K562 (cell line): ENCODE data around the gene MID2.

Source experiments
- ARNT ChIP-seq, 2 experiments: fragments of 450-650 bp; IDR thresholded peaks; 2 replicates each; pipeline ENCODE4 v1.6.1; 2016; ENCODE audit warnings: mild to moderate bottlenecking in 1 of 2
- CBFA2T2 ChIP-seq: fragments of 450-650 bp; conservative IDR thresholded peaks from 2 replicates; pipeline ENCODE4 v1.6.1; 2017; ENCODE audit warnings: mild to moderate bottlenecking
- CTCF ChIP-seq, 3 experiments: IDR thresholded peaks in 2 of 3; conservative IDR thresholded peaks in 1 of 3; 2 replicates each; pipeline ENCODE4 v1.5.1; 2011 to 2012; ENCODE audit warnings: low read length in 3 of 3, mild to moderate bottlenecking in 3 of 3, control low read depth in 2 of 3, improper control_type of control experiment in 1 of 3, inconsistent platforms in 1 of 3, low read depth in 1 of 3, mixed read lengths in 1 of 3, moderate library complexity in 1 of 3; ENCODE audit not compliant: insufficient read depth in 2 of 3
- E2F6 ChIP-seq, 2 experiments: IDR thresholded peaks; 2 replicates each; pipeline ENCODE4 v1.6.1; 2011; ENCODE audit warnings: borderline replicate concordance in 1 of 2, control low read depth in 1 of 2, low read depth in 1 of 2, low read length in 1 of 2, mild to moderate bottlenecking in 1 of 2, mixed read lengths in 1 of 2, moderate library complexity in 1 of 2; ENCODE audit not compliant: insufficient read depth in 1 of 2, insufficient read length in 1 of 2, poor library complexity in 1 of 2, severe bottlenecking in 1 of 2; ENCODE audit errors: extremely low read depth in 1 of 2
- MAX ChIP-seq: sonication (generic); formaldehyde crosslinking; IDR thresholded peaks from 2 replicates; pipeline ENCODE4 v1.9.0; 2022; ENCODE audit warnings: mild to moderate bottlenecking, missing genetic modification reagents
- NCOA4 ChIP-seq: fragments of 450-650 bp; IDR thresholded peaks from 2 replicates; pipeline ENCODE4 v1.6.1; 2018; ENCODE audit warnings: mild to moderate bottlenecking; ENCODE audit not compliant: partially characterized antibody
- NFATC3 ChIP-seq: fragments of 450-650 bp; IDR thresholded peaks from 2 replicates; pipeline ENCODE4 v1.6.1; 2017; ENCODE audit warnings: mild to moderate bottlenecking
- PKNOX1 ChIP-seq: fragments of 450-650 bp; IDR thresholded peaks from 2 replicates; pipeline ENCODE4 v1.6.1; 2016
- RNF219 ChIP-seq: fragments of 250-450 bp; sonication (Bioruptor Pico); IDR thresholded peaks from 2 replicates; pipeline ENCODE4 v1.5.0; 2022; ENCODE audit warnings: mild to moderate bottlenecking
- SMAD3 ChIP-seq: fragments of 450-650 bp; formaldehyde crosslinking; conservative IDR thresholded peaks from 2 replicates; pipeline ENCODE4 v1.4.0; 2020; ENCODE audit warnings: mild to moderate bottlenecking
- SNRNP70 ChIP-seq: fragments of 200-400 bp; formaldehyde crosslinking; optimal IDR thresholded peaks from 2 replicates; pipeline ENCODE3; 2017; ENCODE audit warnings: low read depth, low read length
- U2AF1 ChIP-seq: fragments of 200-400 bp; formaldehyde crosslinking; optimal IDR thresholded peaks from 2 replicates; pipeline ENCODE3; 2017; ENCODE audit warnings: mild to moderate bottlenecking, low read depth, low read length, moderate library complexity
- YY1 ChIP-seq, 3 experiments: IDR thresholded peaks; 2 replicates each; pipeline ENCODE4 v1.6.1; 2011; ENCODE audit warnings: low read length in 2 of 3, mild to moderate bottlenecking in 2 of 3, moderate library complexity in 2 of 3, borderline replicate concordance in 1 of 3, control low read depth in 1 of 3, low read depth in 1 of 3; ENCODE audit not compliant: insufficient read depth in 3 of 3, insufficient replicate concordance in 2 of 3, control insufficient read depth in 1 of 3, insufficient read length in 1 of 3; ENCODE audit errors: extremely low read depth in 1 of 3
- ZBTB34 ChIP-seq: fragments of 250-450 bp; sonication (Bioruptor Pico); IDR thresholded peaks from 2 replicates; pipeline ENCODE4 v1.8.0; 2021; ENCODE audit warnings: mild to moderate bottlenecking, moderate library complexity

- no peak for TF ChIP-seq RNF219 (CRISPR knock-in tag)
- TF ChIP-seq U2AF1: no peak
- no peak for TF ChIP-seq YY1 (IDR thresholded peaks at IDR 0.05; ENCODE audit: borderline replicate concordance in 1 of 3, control insufficient read depth in 1 of 3, extremely low read depth in 1 of 3, insufficient read depth in 3 of 3, insufficient read length in 1 of 3, insufficient replicate concordance in 2 of 3, low read depth in 1 of 3, low read length in 2 of 3)
- no peak for TF ChIP-seq ZBTB34
- TF ChIP-seq SNRNP70: no peak
- no peak for TF ChIP-seq CTCF (IDR thresholded peaks at IDR 0.05 in 2 of 3, conservative IDR thresholded peaks at IDR 0.05 in 1 of 3; ENCODE audit: insufficient read depth in 2 of 3, low read depth in 1 of 3, low read length in 3 of 3)
- no peak for TF ChIP-seq NFATC3
- no peak for TF ChIP-seq PKNOX1
- TF ChIP-seq E2F6 (IDR thresholded peaks at IDR 0.05; ENCODE audit: borderline replicate concordance in 1 of 2, extremely low read depth in 1 of 2, insufficient read depth in 1 of 2, insufficient read length in 1 of 2, low read depth in 1 of 2, low read length in 1 of 2, poor library complexity in 1 of 2, severe bottlenecking in 1 of 2): no peak
- TF ChIP-seq MAX: no peak
- no peak for TF ChIP-seq CBFA2T2
- TF ChIP-seq ARNT (IDR thresholded peaks at IDR 0.05): no peak
- TF ChIP-seq NCOA4: no peak
- no peak for TF ChIP-seq SMAD3 (CRISPR knock-in tag)
These were observed 110.2 kb downstream of the MID2 start for GRCh38 chrX:107935664-107936433.
